NCI-H1694 treated with DMSO at 0.1 percent for 48 hours (cell line): Measurements from ENCODE around the gene SMOC1.

Experiments used
- DNase-seq: peaks from one replicate; lab custom pipeline; 2025; lab: John Stamatoyannopoulos, UW

SMOC1 gene

DNA sequence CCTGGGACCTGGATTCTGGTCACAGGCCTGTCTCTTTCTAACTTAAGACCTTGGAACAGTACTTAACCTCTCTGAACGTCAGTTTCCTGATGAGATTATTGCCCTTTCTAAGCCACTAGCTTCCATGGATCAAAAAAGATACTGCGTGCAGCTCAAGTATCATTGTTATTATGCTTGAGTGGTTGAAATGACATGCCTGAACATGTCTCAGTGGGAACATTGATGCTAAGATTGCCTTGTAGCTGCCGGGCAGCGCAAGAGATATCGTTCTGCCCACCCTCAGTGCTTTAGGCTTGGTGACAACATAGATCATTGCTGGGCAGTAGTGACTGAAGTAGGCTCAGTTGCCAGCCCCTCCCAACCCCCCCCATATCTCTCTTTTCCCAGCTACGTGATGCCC is 131.9 kb downstream of the SMOC1 start:
- DNase-seq: no peak

DNA sequence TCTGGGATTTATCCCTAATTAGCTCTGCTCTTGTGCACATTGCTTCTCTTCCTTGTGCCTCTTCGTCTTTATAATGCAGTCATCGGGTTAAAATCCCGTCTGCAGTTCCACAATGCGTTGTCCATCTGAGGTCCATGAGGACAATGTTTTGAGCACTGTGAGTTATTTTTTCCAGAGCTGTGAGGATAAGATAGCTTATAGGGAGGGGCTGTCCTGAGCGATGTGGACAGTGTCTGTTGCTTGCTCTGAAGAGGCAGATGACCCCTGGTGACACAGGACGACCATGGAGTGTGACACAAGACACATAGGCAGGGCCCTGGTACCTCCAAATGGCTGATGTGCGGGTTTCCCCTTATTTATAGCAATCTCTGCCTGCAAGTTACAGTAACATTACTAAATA is 132.5 kb downstream of the SMOC1 start:
- no peak for DNase-seq

GRCh38 chr14:70013271-70013873 is 134.2 kb downstream of the SMOC1 start:
- peak; percentile 73 for DNase-seq

GRCh38 chr14:70014406-70015095 is 135.3 kb downstream of the SMOC1 start:
- no peak for DNase-seq

GRCh38 chr14:70018230-70018629 is 139.0 kb downstream of the SMOC1 start:
- DNase-seq: no peak

DNA sequence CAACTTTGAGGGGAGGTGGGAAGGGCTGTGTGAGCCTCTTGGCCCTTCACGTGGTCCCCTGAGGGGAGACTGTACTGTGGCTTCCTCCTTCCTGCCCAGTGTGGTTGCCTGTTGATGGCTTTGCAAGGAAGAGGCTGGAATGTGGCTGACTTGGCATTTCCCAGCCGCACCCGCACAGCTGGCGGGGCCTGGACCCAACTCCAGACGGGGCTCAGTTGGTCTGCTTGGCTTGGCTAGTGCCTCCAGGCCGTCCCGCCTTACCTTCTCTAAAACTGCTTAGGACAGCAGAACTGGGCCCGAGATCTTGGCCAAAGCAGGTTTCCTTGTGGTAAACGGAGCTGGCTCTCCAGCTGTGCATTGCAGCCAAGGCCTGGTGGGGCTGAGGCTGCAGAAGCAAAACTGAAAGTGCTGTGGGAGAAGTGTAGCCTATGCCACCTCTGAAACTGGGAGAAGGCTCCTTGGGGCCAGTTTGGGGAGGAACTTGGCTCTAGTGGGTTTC is 139.5 kb downstream of the SMOC1 start:
- DNase-seq: no peak

DNA sequence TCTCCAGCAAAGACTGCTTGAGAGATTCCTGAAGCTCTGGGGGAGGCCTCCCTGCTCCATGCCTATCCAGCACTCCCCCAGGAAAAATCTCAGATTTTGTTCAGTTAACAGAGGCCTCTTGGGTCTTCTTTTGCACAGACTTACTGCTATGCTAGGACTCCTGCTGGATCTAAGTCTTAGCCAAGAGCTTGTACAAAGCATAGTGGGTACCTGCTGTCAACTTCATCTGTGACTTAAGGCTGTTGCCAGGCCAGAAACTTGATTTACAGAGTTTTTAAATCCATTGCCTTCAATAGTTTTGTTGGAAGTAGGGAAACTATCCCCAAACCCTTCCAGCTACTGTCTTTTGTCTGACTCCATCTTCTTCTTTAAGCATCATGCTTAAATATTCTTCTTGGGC is 140.5 kb downstream of the SMOC1 start:
- DNase-seq: no peak

GRCh38 chr14:70020352-70021170 is 141.3 kb downstream of the SMOC1 start:
- no peak for DNase-seq

DNA sequence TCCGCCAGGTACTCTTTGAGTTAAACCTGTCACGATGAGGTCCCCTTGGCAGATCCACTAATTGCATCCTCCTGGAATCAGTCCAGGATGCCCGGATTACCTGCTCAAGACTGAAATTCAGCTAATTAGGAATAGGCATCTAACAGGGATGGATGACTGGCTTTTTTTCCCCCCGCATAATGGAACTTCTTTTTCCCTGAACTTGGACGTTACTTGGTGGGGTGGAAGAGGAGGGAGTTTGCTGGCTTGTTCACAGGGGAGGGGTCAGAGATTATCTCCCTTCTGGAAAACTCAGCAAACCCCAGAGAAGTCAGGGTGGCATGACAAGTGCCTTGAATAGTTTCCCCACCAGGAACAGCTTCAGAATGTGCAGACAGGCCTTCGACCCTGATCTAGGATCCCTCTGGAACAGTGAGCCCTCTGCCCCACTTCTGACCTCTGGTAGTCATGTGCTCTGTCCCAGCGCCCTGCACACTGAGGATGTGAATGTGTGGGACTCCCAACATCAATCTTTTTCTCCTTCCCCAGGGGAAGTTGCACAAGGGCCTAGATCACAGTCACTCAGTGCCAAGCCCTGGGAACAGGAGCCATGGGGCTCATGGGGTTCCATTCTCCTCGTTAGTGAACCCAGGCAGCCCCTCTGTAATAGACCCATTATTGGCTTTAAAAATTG is 142.5 kb downstream of the SMOC1 start:
- no peak for DNase-seq

GRCh38 chr14:70022771-70023445 is 143.7 kb downstream of the SMOC1 start:
- DNase-seq: no peak

- DNase-seq: no peak
Observed at GRCh38 chr14:70023871-70024270, 144.7 kb downstream of the SMOC1 start.

- DNase-seq: peak; percentile 70
Observed at GRCh38 chr14:70027785-70028428, 148.7 kb downstream of the SMOC1 start.

DNA sequence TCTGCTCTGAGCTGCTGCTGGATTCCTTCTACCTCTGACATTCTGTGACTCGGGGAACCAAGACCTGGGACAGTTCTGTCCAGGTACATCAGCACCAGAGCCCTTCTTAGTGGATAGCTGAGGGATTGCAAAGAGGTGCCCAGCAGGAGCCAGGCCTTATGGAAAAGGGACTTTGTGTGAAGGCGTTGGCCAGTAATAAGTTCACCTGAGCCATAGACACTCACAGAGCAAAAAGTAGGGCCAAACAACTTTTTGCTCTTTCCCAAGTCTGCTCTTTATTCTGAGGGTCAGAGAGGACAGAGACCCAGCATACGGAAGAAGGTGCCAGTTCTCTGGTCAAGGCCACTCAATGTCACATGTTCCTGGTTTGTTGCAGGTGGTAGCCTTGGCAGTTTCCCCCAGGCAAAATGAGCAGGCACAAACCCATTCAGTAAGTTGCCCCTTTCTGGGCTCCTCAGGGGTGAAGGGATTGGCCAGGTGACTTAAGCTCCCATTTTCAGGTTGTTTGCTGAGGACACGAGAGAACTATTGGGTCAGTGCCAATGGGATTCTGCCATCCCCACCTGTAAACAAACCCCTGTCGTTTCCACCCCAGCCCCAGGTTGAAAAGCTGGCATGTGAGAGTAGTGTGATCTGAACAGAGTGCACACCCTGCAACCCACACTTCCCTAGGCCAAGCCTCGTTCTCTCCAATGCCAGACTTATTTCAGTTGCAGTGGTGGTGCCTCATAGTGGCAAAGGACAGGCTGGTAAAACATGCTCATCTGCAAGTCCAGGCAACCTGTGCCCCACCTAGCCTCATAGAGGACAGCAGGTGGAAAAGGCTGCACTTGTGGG is 150.3 kb downstream of the SMOC1 start:
- DNase-seq: no peak

DNA sequence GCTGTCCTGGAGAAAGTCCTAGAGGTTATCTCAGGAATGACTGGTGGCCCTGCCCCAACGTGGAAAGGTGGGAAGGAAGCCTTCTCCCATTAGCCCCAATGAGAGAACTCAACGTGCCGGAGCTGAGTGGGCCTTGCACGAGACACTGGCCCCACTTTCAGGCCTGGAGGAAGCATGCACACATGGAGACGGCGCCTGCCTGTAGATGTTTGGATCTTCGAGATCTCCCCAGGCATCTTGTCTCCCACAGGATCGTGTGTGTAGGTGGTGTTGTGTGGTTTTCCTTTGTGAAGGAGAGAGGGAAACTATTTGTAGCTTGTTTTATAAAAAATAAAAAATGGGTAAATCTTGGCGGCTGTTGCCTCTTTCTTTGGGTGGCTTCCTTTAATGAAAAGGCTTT is 152.8 kb downstream of the SMOC1 start:
- no peak for DNase-seq

GRCh38 chr14:70032447-70032846 is 153.2 kb downstream of the SMOC1 start:
- no peak for DNase-seq

DNA sequence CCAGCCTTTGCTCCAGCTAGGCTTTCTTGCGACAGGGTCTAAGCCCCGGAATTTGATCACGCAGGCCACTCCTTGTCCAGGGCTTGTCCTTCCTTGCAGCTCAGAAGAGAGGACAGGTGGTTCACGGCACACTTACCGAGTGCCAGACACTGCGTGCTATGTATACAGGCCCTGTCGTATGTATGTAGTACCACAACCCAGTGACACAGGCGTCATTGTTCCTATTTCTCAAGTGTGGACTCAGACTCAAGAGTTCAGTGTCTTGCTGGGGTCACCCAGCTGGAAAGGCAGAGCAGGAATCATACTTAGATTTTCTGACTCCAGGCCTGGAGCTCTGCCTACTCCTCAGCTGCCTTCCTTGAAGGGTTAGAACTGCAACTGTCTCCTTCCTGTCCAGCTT is 153.9 kb downstream of the SMOC1 start:
- no peak for DNase-seq

DNA sequence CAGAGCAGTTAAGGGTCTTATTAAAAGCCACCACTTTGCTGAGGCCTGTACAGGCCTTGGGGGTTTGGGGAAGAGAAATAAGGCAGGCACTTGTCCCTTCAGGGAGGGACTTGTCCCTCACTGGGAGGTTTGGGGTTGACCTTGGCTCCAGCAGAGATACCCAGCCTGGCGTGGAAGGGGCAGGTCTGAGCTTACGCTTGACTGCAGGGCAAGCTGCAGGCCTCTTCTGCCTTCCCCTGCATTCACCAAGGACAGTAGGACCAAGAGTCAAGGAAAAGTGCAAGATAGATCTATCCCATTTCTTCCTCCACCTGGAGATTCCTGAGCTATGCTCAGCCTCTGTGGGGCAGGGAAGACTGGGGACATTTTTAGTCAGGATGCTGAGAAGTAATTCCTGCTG is 154.3 kb downstream of the SMOC1 start:
- no peak for DNase-seq

GRCh38 chr14:70034257-70034656 is 155.0 kb downstream of the SMOC1 start:
- no peak for DNase-seq

DNA sequence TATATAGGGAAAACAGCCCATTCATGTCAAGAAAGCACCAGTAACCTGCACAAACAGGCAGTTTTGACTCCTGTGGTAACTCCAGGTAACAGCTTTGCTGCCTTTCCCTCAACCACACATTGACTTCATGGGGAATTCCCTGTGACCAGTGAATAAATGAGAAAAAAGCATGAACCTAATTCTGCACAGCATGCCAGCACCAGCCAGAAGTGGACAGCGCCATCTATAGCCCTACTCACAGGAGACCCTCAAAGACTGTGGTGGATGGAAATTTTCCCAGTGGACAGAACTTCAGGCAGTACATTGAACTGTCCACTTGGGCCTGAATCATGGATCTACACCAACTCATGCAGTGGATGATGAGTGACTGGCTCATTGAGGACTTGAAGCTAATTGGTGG is 157.4 kb downstream of the SMOC1 start:
- peak; percentile 28 for DNase-seq

- DNase-seq: no peak
Observed at GRCh38 chr14:70043001-70043400, 163.8 kb downstream of the SMOC1 start.
